GM04503 (cell line): ENCODE data around the gene LARGE1.

Experiments used
- DNase-seq: peaks from one replicate; pipeline ENCODE4 v3.0.0-alpha.2; 2012; ENCODE audit warnings: low read depth

The LARGE1 gene

DNA sequence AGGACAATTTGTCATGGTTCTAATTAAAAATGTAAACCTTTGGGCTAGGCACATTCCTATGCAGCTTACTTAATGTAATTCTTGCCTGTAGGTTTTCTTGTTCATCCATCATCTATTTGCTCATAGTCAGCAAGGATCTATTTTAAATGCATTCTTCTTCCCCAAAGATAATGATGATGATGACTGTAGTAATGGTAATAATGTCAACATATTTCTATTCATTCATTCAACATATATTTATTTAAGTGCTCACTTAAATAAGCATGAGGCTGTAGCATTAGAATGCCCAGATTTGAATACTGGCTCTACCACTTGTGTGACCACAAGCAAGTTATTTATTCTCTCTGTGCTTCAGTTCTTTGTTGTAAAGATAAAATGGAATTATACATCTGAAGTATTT, 692.5 kb downstream of the LARGE1 start:
- no peak for DNase-seq

DNA sequence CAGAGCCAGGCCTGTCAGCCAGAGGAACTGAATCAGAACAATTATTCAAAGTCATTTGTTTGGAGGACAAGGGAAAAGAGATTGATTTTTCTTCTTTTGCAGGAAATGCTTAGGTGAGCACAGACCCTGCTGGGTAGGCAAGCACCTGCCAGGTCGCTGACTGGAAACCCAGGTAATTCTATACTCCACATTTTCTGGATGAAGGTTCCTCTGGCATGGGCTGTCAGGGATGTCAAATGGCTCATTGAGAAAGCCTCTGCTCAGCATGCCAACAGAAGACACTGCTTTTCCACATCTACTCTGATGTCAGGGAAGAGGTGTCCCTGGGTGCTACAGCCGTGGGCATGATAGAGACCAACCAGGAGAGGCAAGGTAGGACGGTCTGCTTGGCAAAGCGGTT, 695.4 kb downstream of the LARGE1 start:
- no peak for DNase-seq
